Dermis blood vessel endothelial cell (primary cell): ENCODE results near the gene GNB1L. TPM values are rescaled to one million over a fixed set of nuclear protein-coding genes. Genes with fewer than 3 reads are reported as not detected.

ENCODE experiments used
- DNase-seq: peaks from one replicate; pipeline ENCODE4 v3.0.0; 2010
- total RNA-seq: library from RNA; depleted of rRNA; stranded (reverse); fragments of >200 nt; gene quantifications from 2 replicates; pipeline ENCODE4 v1.2.3, GENCODE V29; 2014

GNB1L gene
- total RNA-seq, 1 donor from 2014 or later, result 7.3 TPM

GRCh38 chr22:19772673-19773469, 81.8 kb downstream of the GNB1L start:
- peak; percentile 86 for DNase-seq

GRCh38 chr22:19772422-19772672, 82.3 kb downstream of the GNB1L start:
- no peak for DNase-seq

- DNase-seq, result no peak
These were observed 84.1 kb downstream of the GNB1L start for GRCh38 chr22:19770349-19771220.

GRCh38 chr22:19769393-19769715, 85.3 kb downstream of the GNB1L start:
- DNase-seq, result no peak

- DNase-seq, result peak; percentile 64
These were observed 87.0 kb downstream of the GNB1L start for GRCh38 chr22:19767427-19768341.

- peak; percentile 50 for DNase-seq
These were observed 87.9 kb downstream of the GNB1L start for GRCh38 chr22:19766511-19767426.

GRCh38 chr22:19766240-19766510, 88.5 kb downstream of the GNB1L start:
- DNase-seq, result no peak

- DNase-seq, result no peak
These were observed 89.0 kb downstream of the GNB1L start for GRCh38 chr22:19765477-19766239.

GRCh38 chr22:19764636-19765476, 89.8 kb downstream of the GNB1L start:
- DNase-seq, result no peak

- DNase-seq, result no peak
These were observed 90.4 kb downstream of the GNB1L start for GRCh38 chr22:19764299-19764593.

GRCh38 chr22:19763458-19764298, 91.0 kb downstream of the GNB1L start:
- no peak for DNase-seq

GRCh38 chr22:19762568-19763457, 91.9 kb downstream of the GNB1L start:
- peak; percentile 58 for DNase-seq

- peak; percentile 61 for DNase-seq
These were observed 92.7 kb downstream of the GNB1L start for GRCh38 chr22:19761725-19762567.

GRCh38 chr22:19760951-19761724, 93.5 kb downstream of the GNB1L start:
- DNase-seq, result peak; percentile 31

GRCh38 chr22:19760058-19760950, 94.4 kb downstream of the GNB1L start, which contains the start of gene TBX1:
Gene TBX1, plus strand, starts transcription at chr22:19760778. Its CDS starts 66 bp downstream, at chr22:19760844.
- DNase-seq, result peak; percentile 39
